Fibroblast of skin of left biceps (primary cell): ENCODE measurements around the gene BLID.

Experiments used
- DNase-seq, 2 experiments: peaks; one replicate each; pipeline ENCODE4 v3.0.0-alpha.2; 2013; ENCODE audit warnings: low read depth in 2 of 2

BLID gene

DNA sequence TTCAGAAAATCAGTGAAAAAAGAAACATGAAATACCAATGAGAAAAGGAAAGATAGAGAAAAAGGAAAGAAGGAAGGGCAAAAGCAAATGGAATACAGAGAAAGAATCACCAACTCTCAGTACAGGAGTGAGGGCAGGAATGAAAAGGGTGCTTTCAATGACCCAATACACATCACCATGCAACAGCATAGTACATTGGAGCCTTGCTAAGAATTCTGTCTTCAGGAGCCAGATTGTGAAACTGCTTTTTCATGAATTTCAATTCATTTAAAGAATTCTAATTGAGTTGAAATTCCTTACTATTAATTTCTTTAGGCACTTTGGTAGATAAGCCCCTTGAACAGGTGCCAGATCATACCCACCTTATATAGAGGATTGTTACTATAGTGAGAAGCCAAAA lies 34.9 kb downstream of the BLID start:
- DNase-seq = no peak

GRCh38 chr11:122077459-122077858 lies 38.6 kb downstream of the BLID start:
- no peak for DNase-seq

DNA sequence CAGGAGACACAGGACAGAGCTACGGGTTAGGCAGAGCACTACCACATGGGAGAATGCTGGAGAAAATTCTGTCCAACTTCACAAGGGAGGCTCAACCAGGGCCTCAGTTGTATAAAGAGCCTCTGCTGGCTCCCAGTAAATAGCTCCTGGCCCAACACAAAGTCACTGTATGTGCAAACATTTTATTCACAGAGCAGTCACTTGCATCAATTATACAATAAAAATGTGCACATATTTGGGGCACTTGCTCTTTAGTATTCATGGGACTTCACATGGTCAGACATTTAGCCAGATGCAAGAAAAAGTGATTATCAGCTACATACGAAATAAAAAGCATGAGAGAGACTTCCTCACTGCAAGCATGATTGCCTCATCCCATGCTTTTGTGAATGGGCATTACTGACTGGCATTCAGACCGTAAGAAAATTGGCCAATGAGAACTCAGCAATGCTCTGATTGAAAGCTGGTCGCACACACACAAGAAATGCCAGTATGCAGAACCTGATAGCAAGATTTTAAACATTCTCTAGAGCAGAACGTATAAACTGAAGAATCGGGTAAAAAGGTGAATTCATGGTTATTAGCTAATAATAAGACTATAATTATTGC lies 39.4 kb downstream of the BLID start:
- DNase-seq = no peak

DNA sequence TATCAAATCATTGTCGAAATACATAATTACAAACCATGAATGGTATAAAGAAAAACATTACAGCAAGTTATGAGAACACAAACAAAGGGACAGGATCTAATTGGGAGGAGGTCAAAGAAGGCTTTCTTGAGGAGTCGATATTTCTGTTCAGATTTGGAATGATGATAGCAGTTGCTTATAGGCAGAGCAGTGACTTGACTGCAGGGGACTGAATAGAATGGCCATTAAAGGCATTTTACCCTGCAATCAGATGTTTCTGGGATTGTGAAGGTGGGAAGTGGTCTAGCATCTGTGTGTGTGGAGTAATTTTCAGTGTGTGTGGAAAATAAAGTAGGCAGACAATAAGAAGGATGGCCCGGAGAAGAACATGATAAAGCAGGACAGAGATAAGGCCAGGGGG lies 41.0 kb downstream of the BLID start:
- DNase-seq = no peak

GRCh38 chr11:122074022-122074421 lies 42.0 kb downstream of the BLID start:
- no peak for DNase-seq

DNA sequence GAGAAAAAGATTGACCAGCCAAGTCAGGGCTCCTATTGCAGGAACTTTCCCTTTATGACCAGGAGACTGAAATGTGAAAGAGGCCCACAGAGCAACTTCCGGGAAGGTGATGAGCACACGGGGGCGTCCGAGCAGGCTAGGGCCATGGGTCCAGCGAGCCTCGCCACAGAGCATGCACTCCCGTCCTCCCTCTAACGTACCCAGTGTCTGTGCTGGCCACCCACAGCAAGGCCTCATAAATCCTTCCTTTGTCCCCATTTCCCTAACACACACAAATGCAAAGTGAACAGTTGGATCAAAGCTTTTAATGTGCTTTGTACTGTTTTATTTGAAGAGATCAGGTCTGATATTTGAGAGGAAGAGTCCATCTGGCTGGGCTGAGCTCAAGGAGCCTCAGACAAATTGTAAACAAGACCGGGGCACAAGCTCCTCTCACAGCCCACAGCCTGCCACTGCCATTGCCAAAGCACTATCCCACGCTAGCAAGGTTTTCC lies 44.3 kb downstream of the BLID start:
- DNase-seq = no peak

DNA sequence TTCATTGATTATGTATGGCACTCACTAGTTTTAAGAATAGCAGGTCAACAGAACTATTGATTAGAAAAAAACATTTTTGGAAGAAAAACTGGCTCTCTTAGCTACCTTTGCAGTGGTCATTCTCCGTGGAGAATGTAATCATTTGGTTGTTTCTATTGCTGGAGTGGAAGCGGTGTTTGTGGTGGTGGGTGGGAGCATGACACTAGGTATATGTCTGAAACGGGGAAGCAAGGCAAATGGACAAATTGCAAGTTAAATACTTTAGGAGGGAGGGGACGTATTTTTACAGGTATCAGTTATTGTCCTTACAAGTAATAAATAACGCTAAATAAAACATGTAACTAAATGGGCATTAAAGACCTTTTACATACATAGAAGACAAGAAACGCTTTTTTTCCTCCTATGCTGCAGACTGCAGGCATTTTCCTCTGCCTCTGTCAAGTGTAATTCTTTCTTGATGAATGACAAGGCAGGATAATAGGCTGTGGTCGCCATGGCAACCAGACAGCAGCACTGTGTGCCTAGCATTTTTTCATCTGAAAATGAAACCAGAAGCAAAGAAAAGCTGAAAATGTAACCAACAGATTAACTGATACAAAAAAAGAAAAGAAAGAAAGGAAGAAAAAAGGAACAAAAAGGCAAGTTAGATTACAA lies 46.2 kb downstream of the BLID start:
- peak; percentile 82 to 83 for DNase-seq

GRCh38 chr11:122068837-122069236 lies 47.2 kb downstream of the BLID start:
- DNase-seq = no peak

DNA sequence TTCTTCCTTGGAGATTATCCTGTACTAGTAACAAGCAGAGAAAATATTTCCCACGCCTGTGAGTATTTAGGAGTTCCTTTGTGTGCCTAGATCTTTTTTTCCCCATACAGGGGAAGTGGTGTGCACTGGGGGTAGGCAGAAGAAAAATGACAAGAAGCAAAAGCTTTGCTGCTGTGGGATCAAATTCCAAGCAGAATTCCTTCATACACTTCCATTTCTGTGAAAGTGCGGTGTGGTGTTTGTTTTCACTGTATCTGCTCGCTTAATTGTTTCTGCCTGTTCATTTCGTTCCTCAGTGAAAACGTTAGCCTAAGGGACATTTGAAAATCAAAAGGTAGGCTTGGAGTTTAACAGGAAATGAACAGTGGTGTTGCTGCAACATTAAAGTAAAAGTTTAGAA lies 47.9 kb downstream of the BLID start:
- DNase-seq = peak; percentile 46 to 58
